Activated T-helper 1 cell treated with Interleukin-2 at 50 U/mL for 16 hours (primary cell): ENCODE data around the gene JMY.

Source experiments
- DNase-seq: peaks from one replicate; pipeline ENCODE4 v3.0.0-alpha.2; 2020; ENCODE audit warnings: low read depth

JMY gene

GRCh38 chr5:79235634-79236361 is at the start of gene JMY:
JMY (plus strand) TSS chr5:79236131; CDS start chr5:79236651, 520 bp downstream.
- peak; percentile 80 for DNase-seq

GRCh38 chr5:79186455-79186854 is 49.5 kb upstream of the JMY start:
- DNase-seq, result no peak

- DNase-seq, result no peak
Measured at GRCh38 chr5:79189439-79190234, 46.3 kb upstream of the JMY start.

- no peak for DNase-seq
Measured at GRCh38 chr5:79190235-79190529, 45.7 kb upstream of the JMY start.

GRCh38 chr5:79191457-79191856 is 44.5 kb upstream of the JMY start:
- no peak for DNase-seq

GRCh38 chr5:79193643-79194042 is 42.3 kb upstream of the JMY start:
- no peak for DNase-seq

GRCh38 chr5:79200573-79201183 is 35.3 kb upstream of the JMY start:
- no peak for DNase-seq

- DNase-seq, result no peak
Measured at GRCh38 chr5:79201206-79201605, 34.7 kb upstream of the JMY start.

GRCh38 chr5:79202076-79202475 is 33.9 kb upstream of the JMY start:
- DNase-seq, result no peak

- no peak for DNase-seq
Measured at GRCh38 chr5:79205965-79206364, 30.0 kb upstream of the JMY start.

GRCh38 chr5:79206541-79206940 is 29.4 kb upstream of the JMY start:
- no peak for DNase-seq

GRCh38 chr5:79209505-79209904 is 26.4 kb upstream of the JMY start:
- DNase-seq, result no peak

GRCh38 chr5:79224286-79224984 is 11.5 kb upstream of the JMY start:
- no peak for DNase-seq

- DNase-seq, result no peak
Measured at GRCh38 chr5:79225026-79225425, 10.9 kb upstream of the JMY start.

- DNase-seq, result no peak
Measured at GRCh38 chr5:79225441-79225840, 10.5 kb upstream of the JMY start.

GRCh38 chr5:79227484-79228025 is 8.4 kb upstream of the JMY start:
- no peak for DNase-seq

GRCh38 chr5:79229357-79230174 is 6.4 kb upstream of the JMY start:
- DNase-seq, result no peak

GRCh38 chr5:79235261-79235633 is 684 bp upstream of the JMY start:
- DNase-seq, result no peak

GRCh38 chr5:79236362-79236969 is 535 bp downstream of the JMY start:
- peak; percentile 16 for DNase-seq

GRCh38 chr5:79236970-79237739 is 1.2 kb downstream of the JMY start:
- peak; percentile 9 for DNase-seq
